Smooth muscle cell (in vitro differentiated cells): ENCODE measurements around the gene PARD3. TPM values are rescaled to one million over a fixed set of nuclear protein-coding genes. Genes with fewer than 3 reads are reported as not detected.

Experiments used
- DNase-seq: peaks from one replicate; lab custom pipeline; 2025; ENCODE audit not compliant: unreplicated experiment; lab: John Stamatoyannopoulos, UW
- H2AFZ ChIP-seq: fragments of 200-600 bp; sonication (generic); 2 replicates; pipeline ENCODE4 v1.6.0; 2016; ENCODE audit warnings: antibody characterized with exemption, low read depth, mild to moderate bottlenecking
- H3F3A ChIP-seq: fragments of 200-600 bp; sonication (generic); 2 replicates; pipeline ENCODE4 v1.6.0; 2017; ENCODE audit warnings: antibody characterized with exemption, low read depth
- H3K27ac ChIP-seq: fragments of 200-600 bp; sonication (generic); 2 replicates; pipeline ENCODE4 v1.5.1; 2016; ENCODE audit warnings: low read depth, mild to moderate bottlenecking
- H3K27me3 ChIP-seq: fragments of 200-600 bp; sonication (generic); 2 replicates; pipeline ENCODE4 v1.6.1; 2016; ENCODE audit warnings: low read depth, mild to moderate bottlenecking
- H3K36me3 ChIP-seq: fragments of 200-600 bp; sonication (generic); 2 replicates; pipeline ENCODE4 v1.5.1; 2016; ENCODE audit warnings: low read depth
- H3K4me1 ChIP-seq: fragments of 200-600 bp; sonication (generic); 2 replicates; pipeline ENCODE4 v1.5.1; 2016; ENCODE audit warnings: low read depth
- H3K4me2 ChIP-seq: fragments of 200-600 bp; sonication (generic); 2 replicates; pipeline ENCODE4 v1.6.0; 2016; ENCODE audit warnings: mild to moderate bottlenecking
- H3K4me3 ChIP-seq: fragments of 200-600 bp; sonication (generic); 2 replicates; pipeline ENCODE4 v1.5.1; 2016; ENCODE audit warnings: mild to moderate bottlenecking
- H3K79me2 ChIP-seq: fragments of 200-600 bp; sonication (generic); 2 replicates; pipeline ENCODE4 v1.6.0; 2016; ENCODE audit warnings: low read depth, mild to moderate bottlenecking
- H3K9ac ChIP-seq: fragments of 200-600 bp; sonication (generic); 2 replicates; pipeline ENCODE4 v1.6.0; 2016; ENCODE audit warnings: low read depth
- H3K9me3 ChIP-seq: fragments of 200-600 bp; sonication (generic); replicated peaks from 2 replicates; pipeline ENCODE4 v1.5.1; 2016; ENCODE audit warnings: low read depth
- H4K20me1 ChIP-seq: fragments of 200-600 bp; sonication (generic); 2 replicates; pipeline ENCODE4 v1.6.0; 2016; ENCODE audit warnings: low read depth
- CTCF ChIP-seq: fragments of 200-600 bp; sonication (generic); IDR thresholded peaks from 2 replicates; pipeline ENCODE4 v1.5.1; 2017; ENCODE audit warnings: borderline replicate concordance, mild to moderate bottlenecking, antibody characterized with exemption; ENCODE audit not compliant: insufficient read depth, poor library complexity, severe bottlenecking
- WGBS: methylation state at CpG from one replicate; pipeline ENCODE4 v1.1.7; 2016; ENCODE audit warnings: low lambda C conversion rate; 5-methylcytosine and 5-hydroxymethylcytosine counted together
- polyA plus RNA-seq: library from polyadenylated mRNA; unstranded; fragments of >200 nt; fragmentation: Nextera tagmentation; extraction: Ambion mirVana; gene quantifications from 2 replicates; pipeline ENCODE4 v1.2.1, GENCODE V29; 2016
- total RNA-seq: library from RNA; depleted of rRNA; stranded (reverse); fragments of >200 nt; gene quantifications from 2 replicates; pipeline ENCODE4 v1.2.3, GENCODE V29; 2014

Gene PARD3
- total and polyA plus RNA-seq, 2 experiments from 2014 or later = 17.5 to 26.0 TPM

GRCh38 chr10:34464000-34464399 lies 351.1 kb downstream of the PARD3 start:
- TF ChIP-seq CTCF = no peak
- H3K9me3 ChIP-seq = no peaks in the 10 kb centered on the region
- H2AFZ ChIP-seq = no peak overlapping the region
- H3K4me1 ChIP-seq = no peaks in the 10 kb centered on the region
- no peak overlapping the region for H3K27ac ChIP-seq
- H3K4me3 ChIP-seq = no peak overlapping the region
- DNase-seq = no peak
- no peak overlapping the region for H3K4me2 ChIP-seq
- H3K36me3 ChIP-seq = no peaks in the 10 kb centered on the region
- H3K79me2 ChIP-seq = no peaks in the 10 kb centered on the region
- no peaks in the 10 kb centered on the region for H4K20me1 ChIP-seq
- no peaks in the 10 kb centered on the region for H3K27me3 ChIP-seq
- whole genome bisulfite sequencing = 82% methylated on average over 3 of the region's 3 CpGs
- H3F3A ChIP-seq = no peaks in the 10 kb centered on the region
- no peak overlapping the region for H3K9ac ChIP-seq

GRCh38 chr10:34462993-34463392 lies 352.1 kb downstream of the PARD3 start:
- Histone ChIP-seq H3K4me3 (no peak overlapping the region), H2AFZ (no peak overlapping the region), H3K4me1 (no peaks in the 10 kb centered on the region), H3K27ac (no peak overlapping the region), H3K9ac (no peak overlapping the region), H3F3A (no peaks in the 10 kb centered on the region), H3K27me3 (no peaks in the 10 kb centered on the region), H3K36me3 (no peaks in the 10 kb centered on the region), H3K4me2 (no peak overlapping the region), H4K20me1 (no peaks in the 10 kb centered on the region), H3K9me3 (no peaks in the 10 kb centered on the region), H3K79me2 (no peaks in the 10 kb centered on the region)
- no peak for TF ChIP-seq CTCF
- no peak for DNase-seq
- whole genome bisulfite sequencing = no CpG with 5 or more reads among the region's 1 CpG

- Histone ChIP-seq H3K36me3 (no peaks in the 10 kb centered on the region), H3K9me3 (no peaks in the 10 kb centered on the region), H3K4me3 (no peak overlapping the region), H3K27ac (no peak overlapping the region), H3K9ac (no peak overlapping the region), H3F3A (no peaks in the 10 kb centered on the region), H4K20me1 (no peaks in the 10 kb centered on the region), H3K4me1 (no peaks in the 10 kb centered on the region), H3K27me3 (no peaks in the 10 kb centered on the region), H3K4me2 (no peak overlapping the region), H2AFZ (no peak overlapping the region), H3K79me2 (no peaks in the 10 kb centered on the region)
- 90% methylated on average over 3 of the region's 3 CpGs for WGBS
- TF ChIP-seq CTCF = no peak
- no peak for DNase-seq
Measured at GRCh38 chr10:34462056-34462455, 353.0 kb downstream of the PARD3 start.

GRCh38 chr10:34454590-34455261 lies 360.4 kb downstream of the PARD3 start:
- H3K9me3 ChIP-seq = no peaks in the 10 kb centered on the region
- H3K4me1 ChIP-seq = no peaks in the 10 kb centered on the region
- H3K4me2 ChIP-seq = no peak overlapping the region
- no peaks in the 10 kb centered on the region for H3K27me3 ChIP-seq
- H4K20me1 ChIP-seq = no peaks in the 10 kb centered on the region
- no peak for DNase-seq
- H2AFZ ChIP-seq = no peak overlapping the region
- no peaks in the 10 kb centered on the region for H3K36me3 ChIP-seq
- no peaks in the 10 kb centered on the region for H3K79me2 ChIP-seq
- TF ChIP-seq CTCF = no peak
- no peak overlapping the region for H3K27ac ChIP-seq
- 75% methylated on average over 6 of the region's 6 CpGs for WGBS
- H3K4me3 ChIP-seq = no peak overlapping the region
- no peaks in the 10 kb centered on the region for H3F3A ChIP-seq
- no peak overlapping the region for H3K9ac ChIP-seq
